ENCODE data around the gene HTR3B.
"Not testable (repeated sequence)": the region's sequence is repeated elsewhere in the genome, so short reads cannot be mapped to it uniquely, and the experiment has no call there.

Gene HTR3B

DNA sequence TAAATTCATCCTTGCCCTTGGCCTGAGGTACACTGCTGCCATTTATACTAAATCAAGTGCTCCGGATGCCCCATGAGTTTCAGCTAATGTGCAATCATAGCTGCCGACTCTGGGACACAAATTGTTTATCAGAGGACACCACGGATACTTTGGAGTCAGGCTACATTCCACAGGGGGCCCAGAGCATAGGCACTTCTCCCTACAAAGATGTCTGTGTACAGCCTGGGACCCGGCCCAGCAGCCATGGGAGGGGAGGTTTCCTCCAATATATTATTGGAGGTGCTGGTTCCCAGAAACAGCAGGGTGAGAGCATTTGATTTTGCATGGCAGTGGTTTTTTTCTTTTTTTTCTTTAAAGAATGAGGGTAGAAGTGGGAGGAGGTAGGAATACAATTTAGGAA, 31.3 kb downstream of the HTR3B start:
- TF ChIP-seq OSR1 (CRISPR knock-in tag; IDR thresholded peaks at IDR 0.05) (no peak), SNAI2 (CRISPR knock-in tag; IDR thresholded peaks at IDR 0.05) (no peak), GLIS3 (CRISPR knock-in tag; IDR thresholded peaks at IDR 0.05) (no peak)
- no peak for ATAC-seq

DNA sequence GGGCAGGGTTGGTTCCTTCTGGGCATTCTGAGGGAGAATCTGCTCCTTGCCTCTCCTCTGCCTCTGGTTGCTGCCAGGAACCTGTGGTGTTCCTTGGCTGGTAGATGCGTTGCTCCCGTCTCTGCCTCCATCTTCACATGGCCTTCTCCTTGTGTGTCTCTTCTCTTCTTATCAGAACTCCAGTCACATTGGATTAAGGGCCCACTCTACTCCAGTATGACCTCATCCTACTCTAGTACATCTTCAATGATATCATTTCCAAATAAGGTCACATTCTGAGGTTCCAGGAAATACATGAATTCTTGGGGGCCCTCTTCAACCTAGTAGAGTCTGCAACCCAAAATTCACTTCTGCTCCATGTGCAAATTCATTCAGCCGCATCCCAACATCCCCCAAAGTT, 33.3 kb downstream of the HTR3B start:
- TF ChIP-seq PPARA (CRISPR knock-in tag; IDR thresholded peaks at IDR 0.05; ENCODE audit: borderline replicate concordance) (no peak), ZNF565 (CRISPR knock-in tag; conservative IDR thresholded peaks at IDR 0.05; ENCODE audit: low read depth) (no peak), TOX (CRISPR knock-in tag; IDR thresholded peaks at IDR 0.05; ENCODE audit: borderline replicate concordance) (no peak), ZNF8 (CRISPR knock-in tag; IDR thresholded peaks at IDR 0.05) (no peak), ZFP3 (CRISPR knock-in tag; IDR thresholded peaks at IDR 0.05) (no peak), OSR1 (CRISPR knock-in tag; IDR thresholded peaks at IDR 0.05) (no peak), ARNTL (CRISPR knock-in tag; IDR thresholded peaks at IDR 0.05; ENCODE audit: borderline replicate concordance, low read depth) (no peak), ZC3H10 (CRISPR knock-in tag; IDR thresholded peaks at IDR 0.05) (no peak), RARB (CRISPR knock-in tag; IDR thresholded peaks at IDR 0.05) (no peak)
- TF ChIP-seq, protein P1, sequence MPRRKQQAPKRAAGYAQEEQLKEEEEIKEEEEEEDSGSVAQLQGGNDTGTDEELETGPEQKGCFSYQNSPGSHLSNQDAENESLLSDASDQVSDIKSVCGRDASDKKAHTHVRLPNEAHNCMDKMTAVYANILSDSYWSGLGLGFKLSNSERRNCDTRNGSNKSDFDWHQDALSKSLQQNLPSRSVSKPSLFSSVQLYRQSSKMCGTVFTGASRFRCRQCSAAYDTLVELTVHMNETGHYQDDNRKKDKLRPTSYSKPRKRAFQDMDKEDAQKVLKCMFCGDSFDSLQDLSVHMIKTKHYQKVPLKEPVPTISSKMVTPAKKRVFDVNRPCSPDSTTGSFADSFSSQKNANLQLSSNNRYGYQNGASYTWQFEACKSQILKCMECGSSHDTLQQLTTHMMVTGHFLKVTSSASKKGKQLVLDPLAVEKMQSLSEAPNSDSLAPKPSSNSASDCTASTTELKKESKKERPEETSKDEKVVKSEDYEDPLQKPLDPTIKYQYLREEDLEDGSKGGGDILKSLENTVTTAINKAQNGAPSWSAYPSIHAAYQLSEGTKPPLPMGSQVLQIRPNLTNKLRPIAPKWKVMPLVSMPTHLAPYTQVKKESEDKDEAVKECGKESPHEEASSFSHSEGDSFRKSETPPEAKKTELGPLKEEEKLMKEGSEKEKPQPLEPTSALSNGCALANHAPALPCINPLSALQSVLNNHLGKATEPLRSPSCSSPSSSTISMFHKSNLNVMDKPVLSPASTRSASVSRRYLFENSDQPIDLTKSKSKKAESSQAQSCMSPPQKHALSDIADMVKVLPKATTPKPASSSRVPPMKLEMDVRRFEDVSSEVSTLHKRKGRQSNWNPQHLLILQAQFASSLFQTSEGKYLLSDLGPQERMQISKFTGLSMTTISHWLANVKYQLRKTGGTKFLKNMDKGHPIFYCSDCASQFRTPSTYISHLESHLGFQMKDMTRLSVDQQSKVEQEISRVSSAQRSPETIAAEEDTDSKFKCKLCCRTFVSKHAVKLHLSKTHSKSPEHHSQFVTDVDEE (CRISPR knock-in tag; IDR thresholded peaks at IDR 0.05) = no peak
- TF ChIP-seq, protein P2, sequence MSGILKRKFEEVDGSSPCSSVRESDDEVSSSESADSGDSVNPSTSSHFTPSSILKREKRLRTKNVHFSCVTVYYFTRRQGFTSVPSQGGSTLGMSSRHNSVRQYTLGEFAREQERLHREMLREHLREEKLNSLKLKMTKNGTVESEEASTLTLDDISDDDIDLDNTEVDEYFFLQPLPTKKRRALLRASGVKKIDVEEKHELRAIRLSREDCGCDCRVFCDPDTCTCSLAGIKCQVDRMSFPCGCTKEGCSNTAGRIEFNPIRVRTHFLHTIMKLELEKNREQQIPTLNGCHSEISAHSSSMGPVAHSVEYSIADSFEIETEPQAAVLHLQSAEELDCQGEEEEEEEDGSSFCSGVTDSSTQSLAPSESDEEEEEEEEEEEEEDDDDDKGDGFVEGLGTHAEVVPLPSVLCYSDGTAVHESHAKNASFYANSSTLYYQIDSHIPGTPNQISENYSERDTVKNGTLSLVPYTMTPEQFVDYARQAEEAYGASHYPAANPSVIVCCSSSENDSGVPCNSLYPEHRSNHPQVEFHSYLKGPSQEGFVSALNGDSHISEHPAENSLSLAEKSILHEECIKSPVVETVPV (CRISPR knock-in tag; IDR thresholded peaks at IDR 0.05) = no peak
- no peak for ATAC-seq

GRCh38 chr11:113942256-113942655, 37.7 kb downstream of the HTR3B start:
- no peak for ATAC-seq
- TF ChIP-seq CREB5 (CRISPR knock-in tag; IDR thresholded peaks at IDR 0.05; ENCODE audit: low read depth) = no peak
- no peak for TF ChIP-seq PATZ1 (CRISPR knock-in tag; IDR thresholded peaks at IDR 0.05; ENCODE audit: borderline replicate concordance)
- no peak for TF ChIP-seq ESRRG (CRISPR knock-in tag; IDR thresholded peaks at IDR 0.05)
- no peak for TF ChIP-seq TOX (CRISPR knock-in tag; IDR thresholded peaks at IDR 0.05; ENCODE audit: borderline replicate concordance)
- TF ChIP-seq CSDC2 (CRISPR knock-in tag; IDR thresholded peaks at IDR 0.05) = no peak
- TF ChIP-seq ZFP30 (CRISPR knock-in tag; IDR thresholded peaks at IDR 0.05) = no peak
- no peak for TF ChIP-seq ARNTL (CRISPR knock-in tag; IDR thresholded peaks at IDR 0.05; ENCODE audit: borderline replicate concordance, low read depth)
- TF ChIP-seq, protein P1 (CRISPR knock-in tag; IDR thresholded peaks at IDR 0.05) = no peak
- TF ChIP-seq SNAI2 (CRISPR knock-in tag; IDR thresholded peaks at IDR 0.05) = no peak
- TF ChIP-seq, protein P3, sequence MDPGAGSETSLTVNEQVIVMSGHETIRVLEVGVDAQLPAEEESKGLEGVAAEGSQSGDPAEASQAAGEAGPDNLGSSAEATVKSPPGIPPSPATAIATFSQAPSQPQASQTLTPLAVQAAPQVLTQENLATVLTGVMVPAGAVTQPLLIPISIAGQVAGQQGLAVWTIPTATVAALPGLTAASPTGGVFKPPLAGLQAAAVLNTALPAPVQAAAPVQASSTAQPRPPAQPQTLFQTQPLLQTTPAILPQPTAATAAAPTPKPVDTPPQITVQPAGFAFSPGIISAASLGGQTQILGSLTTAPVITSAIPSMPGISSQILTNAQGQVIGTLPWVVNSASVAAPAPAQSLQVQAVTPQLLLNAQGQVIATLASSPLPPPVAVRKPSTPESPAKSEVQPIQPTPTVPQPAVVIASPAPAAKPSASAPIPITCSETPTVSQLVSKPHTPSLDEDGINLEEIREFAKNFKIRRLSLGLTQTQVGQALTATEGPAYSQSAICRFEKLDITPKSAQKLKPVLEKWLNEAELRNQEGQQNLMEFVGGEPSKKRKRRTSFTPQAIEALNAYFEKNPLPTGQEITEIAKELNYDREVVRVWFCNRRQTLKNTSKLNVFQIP (CRISPR knock-in tag; IDR thresholded peaks at IDR 0.05; ENCODE audit: borderline replicate concordance, low read depth) = no peak
- TF ChIP-seq TCF4 (CRISPR knock-in tag; IDR thresholded peaks at IDR 0.05; ENCODE audit: borderline replicate concordance) = no peak
- TF ChIP-seq ZFP3 (CRISPR knock-in tag; IDR thresholded peaks at IDR 0.05) = no peak
- TF ChIP-seq OSR1 (CRISPR knock-in tag; IDR thresholded peaks at IDR 0.05) = no peak

DNA sequence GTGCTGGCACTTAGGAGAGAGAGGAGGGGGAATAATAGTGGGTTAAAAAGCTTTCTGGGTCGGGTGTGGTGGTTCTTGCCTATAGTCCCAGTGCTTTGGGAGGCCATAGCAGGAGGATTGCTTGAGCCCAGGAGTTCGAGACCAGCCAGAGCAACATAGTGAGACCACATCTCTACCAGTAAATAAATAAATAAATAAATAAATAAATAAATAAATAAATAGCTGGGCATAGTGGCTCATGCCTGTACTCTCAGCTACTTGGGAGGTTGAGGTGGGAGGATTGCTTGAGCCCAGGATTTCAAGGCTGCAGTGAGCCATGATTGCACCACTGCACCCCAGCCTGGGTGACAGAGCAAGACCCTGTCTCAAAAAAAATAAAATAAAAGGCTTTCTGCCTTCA, 41.6 kb downstream of the HTR3B start:
- not testable (repeated sequence) for ATAC-seq
